Lower leg skin (tissue), 3 donors: ENCODE measurements around the gene F2RL1.

Experiments
- CTCF ChIP-seq, 3 donors: fragments of 450-650 bp; IDR thresholded peaks; one replicate each; pipeline ENCODE4 v1.5.1; 2016; ENCODE audit warnings: antibody characterized with exemption in 3 of 3, mild to moderate bottlenecking in 3 of 3, moderate library complexity in 2 of 3
- POLR2A ChIP-seq, 2 donors: fragments of 450-650 bp; IDR thresholded peaks; one replicate each; pipeline ENCODE4 v1.6.1; 2016 to 2017; ENCODE audit warnings: antibody characterized with exemption in 2 of 2, mild to moderate bottlenecking in 1 of 2, moderate library complexity in 1 of 2

- TF ChIP-seq CTCF (IDR thresholded peaks at IDR 0.05) (no peak), POLR2A (IDR thresholded peaks at IDR 0.05) (no peak)
These were observed 27.1 kb downstream of the F2RL1 start for GRCh38 chr5:76845890-76846289.
